ENCODE measurements around the gene HELZ2.
"Not testable (repeated sequence)": the region's sequence is repeated elsewhere in the genome, so short reads cannot be mapped to it uniquely, and the experiment has no call there.

Gene HELZ2

DNA sequence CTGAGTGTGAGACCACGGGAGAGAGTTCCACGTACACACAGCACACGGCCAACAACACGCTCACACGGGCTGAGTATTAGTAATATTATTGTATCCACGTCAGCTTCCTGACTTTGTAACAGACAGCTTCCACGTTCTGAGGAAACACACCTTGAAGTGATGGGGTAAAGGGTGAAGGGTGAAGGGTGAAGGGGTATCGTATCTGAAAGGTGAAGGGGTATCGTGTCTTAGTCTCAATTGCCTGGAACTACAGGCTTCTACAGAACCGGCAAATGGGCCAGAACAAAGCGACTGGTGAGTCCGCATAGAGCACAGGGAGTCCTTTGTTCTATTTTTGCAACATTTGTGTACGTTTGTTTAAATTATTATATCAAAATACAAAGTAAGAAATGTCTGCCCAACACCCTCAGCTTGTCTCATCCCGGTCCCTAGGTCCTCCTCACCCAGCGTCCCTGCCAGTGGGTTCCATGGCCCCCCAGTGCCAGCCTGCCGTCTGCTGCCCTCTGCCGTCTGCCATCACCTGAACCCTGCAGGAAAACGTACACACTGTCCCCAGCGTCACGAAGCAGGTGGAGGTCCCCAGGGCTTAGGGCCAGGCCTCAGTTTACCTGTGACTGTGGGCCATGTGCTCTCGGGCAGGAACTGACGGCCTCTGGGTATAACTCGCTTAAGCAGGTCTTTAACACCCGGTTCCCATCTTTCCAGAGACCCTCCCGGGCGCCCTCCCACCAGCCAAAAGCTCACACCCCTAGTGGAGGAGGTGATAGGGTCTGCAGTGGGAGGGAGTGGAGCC lies 4.4 kb upstream of the HELZ2 start:
- peak in 1 of 2 experiments; percentile 34 for DNase-seq

- DNase-seq, result no peak
Observed at GRCh38 chr20:63577317-63577894, 3.4 kb upstream of the HELZ2 start.

- no peak for DNase-seq
Observed at GRCh38 chr20:63576311-63576710, 2.3 kb upstream of the HELZ2 start.

GRCh38 chr20:63574829-63575743 lies 1.0 kb upstream of the HELZ2 start:
- DNase-seq, result no peak

- DNase-seq, result no peak
Observed at GRCh38 chr20:63573647-63574131, 350 bp downstream of the HELZ2 start.

GRCh38 chr20:63572788-63573646 lies 1.0 kb downstream of the HELZ2 start:
- DNase-seq, result peak in 1 of 2 experiments; percentile 54

- peak in 1 of 2 experiments; percentile 46 for DNase-seq
Observed at GRCh38 chr20:63572071-63572787, 1.8 kb downstream of the HELZ2 start.

- DNase-seq, result not testable (repeated sequence)
Observed at GRCh38 chr20:63571087-63571478, 3.0 kb downstream of the HELZ2 start.

DNA sequence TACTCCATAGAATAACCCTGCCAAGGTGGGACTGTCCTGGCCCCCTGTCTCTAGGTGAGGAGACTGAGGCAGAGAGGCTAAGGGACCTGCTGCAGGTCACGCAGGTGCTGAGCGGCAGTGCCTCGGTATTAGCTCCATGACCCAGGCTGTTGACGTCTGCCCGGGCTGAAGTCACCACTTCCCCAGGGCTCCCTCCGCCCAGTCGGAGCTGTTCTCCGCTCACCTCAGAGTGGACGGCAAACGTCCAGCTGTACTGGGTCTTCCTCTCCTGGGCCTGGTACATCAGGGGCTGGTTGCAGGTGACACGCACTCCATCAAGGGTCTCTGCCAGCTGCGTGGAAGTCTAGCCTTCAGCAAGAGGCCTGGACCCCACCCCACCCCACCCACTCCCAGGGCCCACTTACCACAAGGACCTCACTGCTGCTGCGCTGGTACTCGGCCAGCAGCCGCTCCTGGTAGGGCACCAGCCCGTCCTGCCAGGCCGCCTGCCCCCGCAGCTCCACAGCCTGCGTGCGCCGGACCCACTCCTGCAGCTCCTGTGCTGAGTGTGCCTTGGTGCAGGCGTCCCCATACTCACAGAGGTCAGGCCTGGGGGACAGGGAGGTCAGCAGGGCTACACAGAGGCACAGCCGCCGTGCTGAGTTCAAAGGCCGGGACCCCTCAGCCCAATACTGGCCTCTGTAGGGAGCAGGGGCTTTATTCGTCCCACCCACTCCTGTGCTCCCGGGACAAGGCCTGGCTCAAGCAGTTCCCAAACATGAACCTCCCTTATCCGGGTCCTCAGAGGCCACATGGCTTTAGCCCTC lies 3.6 kb downstream of the HELZ2 start:
- no peak for DNase-seq

DNA sequence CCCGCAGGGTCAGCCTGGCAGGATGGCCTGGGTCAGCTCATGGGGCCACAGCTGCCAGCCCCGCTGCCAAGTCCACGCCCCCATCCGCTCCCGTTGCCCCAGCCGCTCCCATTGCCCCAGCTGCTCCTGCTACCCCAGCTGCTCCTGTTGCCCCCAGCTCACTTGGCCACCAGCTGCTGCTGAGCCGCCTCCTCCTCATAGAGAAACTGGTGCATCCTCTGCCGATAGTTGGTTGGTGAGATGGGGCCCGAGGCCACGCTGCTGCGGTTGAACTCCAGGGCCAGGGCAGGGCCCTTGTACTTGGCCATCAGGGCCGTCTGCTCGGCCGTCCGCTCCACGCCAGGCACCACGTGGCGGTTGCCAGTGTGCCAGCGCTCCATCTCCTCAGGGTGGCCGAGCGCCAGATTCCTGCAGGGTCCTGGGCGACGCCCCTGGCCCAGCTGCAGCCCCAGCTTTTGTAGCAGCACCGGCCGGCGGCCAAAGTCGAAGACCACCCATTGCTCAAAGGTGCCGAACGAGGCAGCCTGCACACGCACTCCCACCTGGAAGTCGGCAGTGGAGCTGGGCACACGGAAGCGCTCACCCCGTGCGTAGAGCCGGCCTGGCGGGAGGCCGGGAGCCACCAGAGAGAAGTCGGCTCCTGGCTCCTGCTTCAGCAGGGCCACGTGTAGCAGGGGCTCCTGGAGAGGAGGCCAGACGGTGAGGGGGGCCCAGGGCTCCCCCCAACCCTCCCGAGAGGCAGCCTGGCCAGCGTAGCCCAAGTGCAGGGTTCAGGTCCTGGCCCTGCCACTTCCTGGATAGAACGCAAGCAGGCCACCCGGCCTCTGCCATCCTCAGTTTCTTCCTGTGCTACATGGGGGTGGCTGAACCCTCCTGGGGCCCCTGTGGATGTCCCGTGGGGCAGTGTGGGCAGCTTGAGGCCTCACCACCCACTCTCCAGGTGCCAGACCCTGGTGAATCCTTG lies 4.8 kb downstream of the HELZ2 start:
- peak in 1 of 2 experiments; percentile 32 for DNase-seq

GRCh38 chr20:63568170-63568981 lies 5.7 kb downstream of the HELZ2 start:
- DNase-seq, result no peak

DNA sequence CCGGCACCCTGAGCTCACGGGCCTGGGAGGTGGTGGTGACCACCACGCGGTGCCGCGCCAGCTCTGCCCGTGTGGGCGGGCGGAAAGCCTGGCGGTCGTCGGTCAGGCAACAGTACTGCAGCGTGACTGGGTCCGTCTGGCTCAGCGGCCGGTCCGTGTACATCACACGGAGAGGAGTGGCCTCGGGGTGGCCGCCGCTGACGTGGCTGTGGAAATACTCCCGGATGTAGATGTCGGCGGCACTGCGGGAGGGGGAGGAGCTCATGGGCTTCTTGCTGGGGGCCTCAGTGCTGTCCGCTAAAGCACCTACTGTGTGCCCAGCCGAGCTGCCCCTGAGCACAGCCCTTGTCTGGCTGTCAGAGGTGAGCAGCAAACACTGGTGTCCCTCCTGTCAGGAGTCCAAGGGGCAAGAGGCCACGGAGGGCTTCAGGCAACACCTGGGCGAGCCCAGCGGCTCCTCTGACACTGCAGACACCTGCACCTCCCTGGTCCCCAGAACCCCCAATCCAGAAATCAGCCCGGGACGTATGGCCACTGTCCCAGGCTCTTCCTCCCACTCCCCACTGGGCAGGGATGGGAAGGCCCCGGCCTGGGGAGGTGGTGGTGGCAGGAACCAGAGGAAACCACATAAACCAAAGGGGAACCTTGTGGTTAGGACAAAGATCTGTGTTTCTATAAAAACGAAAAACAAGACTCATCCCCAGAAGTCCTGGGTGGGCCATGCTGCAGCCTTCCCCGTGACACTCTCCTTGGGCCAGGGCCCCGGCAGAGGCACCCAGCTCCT lies 6.5 kb downstream of the HELZ2 start:
- no peak for DNase-seq

DNA sequence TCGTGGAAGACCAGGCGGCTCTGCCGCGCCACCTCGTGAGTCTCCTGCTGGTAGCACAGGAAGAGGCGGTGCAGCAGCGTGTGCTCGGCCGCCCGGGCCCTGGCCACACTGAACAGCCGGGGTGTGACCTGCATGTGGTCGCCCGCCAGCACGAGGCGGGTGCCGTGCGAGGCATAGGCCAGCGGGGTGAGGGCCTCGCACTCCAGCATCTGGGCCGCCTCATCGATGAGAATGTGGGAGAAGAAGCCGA lies 7.0 kb downstream of the HELZ2 start:
- DNase-seq, result peak in 1 of 2 experiments; percentile 78

DNA sequence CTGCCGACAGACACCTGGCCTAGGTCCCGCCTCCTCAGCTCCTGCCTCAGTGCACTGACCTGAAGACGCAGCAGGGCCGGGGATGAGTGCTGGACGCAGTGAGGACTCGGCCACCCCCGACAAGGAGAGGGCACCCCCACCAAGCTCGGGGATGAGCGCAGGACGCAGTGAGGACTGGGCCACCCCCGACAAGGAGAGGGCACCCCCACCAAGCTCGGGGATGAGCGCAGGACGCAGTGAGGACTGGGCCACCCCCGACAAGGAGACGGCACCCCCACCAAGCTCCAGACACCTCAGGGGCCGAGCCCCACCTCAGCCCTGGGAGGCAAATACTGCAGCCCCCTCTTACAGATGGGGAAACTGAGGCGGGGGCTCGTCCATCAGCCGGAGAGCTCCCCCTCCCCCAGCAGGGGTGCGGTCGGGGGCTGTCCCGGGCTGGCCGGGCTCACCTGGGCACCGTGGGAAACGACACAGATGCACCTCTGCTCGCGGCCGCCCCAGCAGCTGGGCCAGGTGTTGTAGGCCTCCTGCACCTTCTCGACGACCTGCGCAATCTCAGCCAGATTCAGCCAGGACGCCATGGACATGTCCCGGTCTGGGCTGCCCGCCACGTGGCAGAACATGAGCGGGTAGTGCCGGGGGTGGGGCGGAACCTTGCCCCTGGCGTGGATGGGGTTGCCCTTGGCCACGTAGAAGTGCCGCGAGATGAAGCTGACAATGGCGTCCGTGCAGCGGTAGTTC lies 7.5 kb downstream of the HELZ2 start:
- no peak for DNase-seq

- DNase-seq, result peak in 1 of 2 experiments; percentile 59
Observed at GRCh38 chr20:63565699-63566335, 8.2 kb downstream of the HELZ2 start.

GRCh38 chr20:63565021-63565698 lies 8.9 kb downstream of the HELZ2 start:
- no peak for DNase-seq

Measured in NCI-H526 (cell line).